ENCODE measurements around the gene CALML3.

- TF ChIP-seq GATA2 (IDR thresholded peaks at IDR 0.05; ENCODE audit: low read depth, low read length) (no peak), GATA3 (IDR thresholded peaks at IDR 0.05; ENCODE audit: low read depth, low read length) (no peak)
Observed at GRCh38 chr10:5512881-5513612, 11.7 kb upstream of the CALML3 start.

All from SH-SY5Y (cell line).